AG09309 (cell line): ENCODE measurements around the gene OS9.

Experiments used
- DNase-seq: peaks from one replicate; pipeline ENCODE4 v3.0.0-alpha.2; 2010; ENCODE audit warnings: low read depth
- H3K4me3 ChIP-seq: 2 replicates; pipeline ENCODE4 v1.5.1; 2011; ENCODE audit warnings: mild to moderate bottlenecking, low read depth, low read length, moderate library complexity; ENCODE audit not compliant: control insufficient read depth
- CTCF ChIP-seq: IDR thresholded peaks from 2 replicates; pipeline ENCODE4 v1.5.1; 2011; ENCODE audit warnings: mild to moderate bottlenecking, low read depth, low read length, inconsistent platforms; ENCODE audit not compliant: insufficient read depth, control insufficient read depth; ENCODE audit errors: missing control alignments

OS9 gene

GRCh38 chr12:57769594-57769993 is 75.7 kb downstream of the OS9 start:
- DNase-seq, result no peak
- no peak for TF ChIP-seq CTCF
- H3K4me3 ChIP-seq, result no peak overlapping the region

GRCh38 chr12:57770734-57771133 is 76.8 kb downstream of the OS9 start:
- TF ChIP-seq CTCF, result no peak
- no peak for DNase-seq
- no peak overlapping the region for H3K4me3 ChIP-seq
